ENCODE results near the gene GABPA. TPM values are rescaled to one million over a fixed set of nuclear protein-coding genes. Genes with fewer than 3 reads are reported as not detected.

Gene GABPA
- polyA plus RNA-seq, 1 of the 3 experiments (the other 2 are of a cell fraction) = 6.2 TPM

- 100% methylated on average over 1 of the region's 1 CpG for WGBS (ENCODE audit: low lambda C conversion rate)
- Histone ChIP-seq H3K4me1 (ENCODE audit: control insufficient read depth in 1 of 2, insufficient read depth in 2 of 2, low read depth in 1 of 2, low read length in 1 of 2) (peaks cover 5% of the 10 kb centered on the region in 2 experiments; a peak in 2 of 4 replicates), H3K27me3 (ENCODE audit: insufficient read depth) (no peaks in the 10 kb centered on the region), H3K4me3 (ENCODE audit: low read depth in 2 of 2, low read length in 1 of 2) (no peak overlapping the region), H3K79me2 (ENCODE audit: insufficient read depth) (no peaks in the 10 kb centered on the region), H2AFZ (ENCODE audit: low read depth) (peak overlapping the region; percentile 87; the same call in 1 of the 2 replicates), H3K36me3 (replicated peaks in 1 of 2; ENCODE audit: control insufficient read depth in 1 of 2, insufficient read depth in 2 of 2, low read length in 1 of 2) (no peaks in the 10 kb centered on the region), H3K9ac (no peak overlapping the region), H3K4me2 (no peak overlapping the region), H3K9me2 (no peaks in the 10 kb centered on the region), H3F3A (replicated peaks; ENCODE audit: insufficient read depth) (no peaks in the 10 kb centered on the region), H3K9me3 (no peaks in the 10 kb centered on the region), H3K27ac (ENCODE audit: low read depth in 2 of 2, low read length in 1 of 2) (no peak overlapping the region), H4K20me1 (ENCODE audit: insufficient read depth) (no peaks in the 10 kb centered on the region)
- DNase-seq = no peak
- CTCF ChIA-PET = interaction anchor here (1.0 to 2.7 kb wide), 5 partner anchors 9 to 397 kb away, joined by 3 to 29 read pairs (median 4); no protein-coding TSS in a partner anchor
- POLR2A ChIA-PET = no interaction called here
- TF ChIP-seq CHD2 (IDR thresholded peaks at IDR 0.05; ENCODE audit: low read length, partially characterized antibody) (no peak), REST (IDR thresholded peaks at IDR 0.05; ENCODE audit: low read depth, low read length) (no peak), USF1 (IDR thresholded peaks at IDR 0.05; ENCODE audit: borderline replicate concordance, low read depth) (no peak), ZBTB33 (IDR thresholded peaks at IDR 0.05; ENCODE audit: borderline replicate concordance, low read depth) (no peak), NRF1 (IDR thresholded peaks at IDR 0.05; ENCODE audit: low read depth, low read length) (no peak), SMC3 (IDR thresholded peaks at IDR 0.05; ENCODE audit: low read depth, low read length) (no peak), GATA2 (CRISPR knock-in tag; IDR thresholded peaks at IDR 0.05) (no peak), CTCF (IDR thresholded peaks at IDR 0.05) (peak; percentile 12; the same call in 1 of the 2 replicates), FOXM1 (IDR thresholded peaks at IDR 0.05; ENCODE audit: low read depth) (no peak)
Observed at GRCh38 chr21:25791319-25791718, 56.5 kb downstream of the GABPA start.

Data from SK-N-SH (cell line).